Activated T-helper 1 cell treated with anti-CD3 and anti-CD28 coated beads, Interleukin-12 subunit alpha, Interleukin-12 subunit beta, Interleukin-2, Interleukin-4 antibody, amounts not matched to agents 30 ng/mL and 10 ng/mL and 1 ng/mL, durations not matched to agents 14 hours and 24 hours and 36 hours (primary cell): Measurements from ENCODE around the gene NPR3. TPM values are rescaled to one million over a fixed set of nuclear protein-coding genes. Genes with fewer than 3 reads are reported as not detected.

Source experiments
- DNase-seq: peaks from one replicate; pipeline ENCODE4 v3.0.0; 2021; ENCODE audit warnings: low spot score
- H3K27ac Mint-ChIP-seq: one replicate; pipeline ENCODE4 v1.8.0; 2021; ENCODE audit warnings: mild to moderate bottlenecking, mixed read lengths
- H3K27me3 Mint-ChIP-seq: one replicate; pipeline ENCODE4 v1.8.0; 2022; ENCODE audit warnings: mild to moderate bottlenecking, moderate library complexity, mixed read lengths; ENCODE audit not compliant: insufficient read depth
- H3K36me3 Mint-ChIP-seq: one replicate; pipeline ENCODE4 v1.8.0; 2021; ENCODE audit warnings: low read depth, mixed read lengths
- H3K4me1 Mint-ChIP-seq: one replicate; pipeline ENCODE4 v1.8.0; 2021; ENCODE audit warnings: low read depth, mixed read lengths
- H3K4me3 Mint-ChIP-seq: one replicate; pipeline ENCODE4 v1.8.0; 2021; ENCODE audit warnings: mild to moderate bottlenecking, moderate library complexity, mixed read lengths
- H3K9me3 Mint-ChIP-seq: one replicate; pipeline ENCODE4 v1.8.0; 2021; ENCODE audit warnings: mixed read lengths
- intact Hi-C: fragments of 100-400 bp; cut with micrococcal nuclease; formaldehyde crosslinking; loops from one replicate; pipeline ENCODE4 v1.15.1; 2024
- total RNA-seq: library from RNA; stranded (reverse); gene quantifications from 2 replicates; pipeline ENCODE4 v1.2.3, GENCODE V29; 2022

The NPR3 gene
- total RNA-seq, 1 donor from 2014 or later, result not detected

DNA sequence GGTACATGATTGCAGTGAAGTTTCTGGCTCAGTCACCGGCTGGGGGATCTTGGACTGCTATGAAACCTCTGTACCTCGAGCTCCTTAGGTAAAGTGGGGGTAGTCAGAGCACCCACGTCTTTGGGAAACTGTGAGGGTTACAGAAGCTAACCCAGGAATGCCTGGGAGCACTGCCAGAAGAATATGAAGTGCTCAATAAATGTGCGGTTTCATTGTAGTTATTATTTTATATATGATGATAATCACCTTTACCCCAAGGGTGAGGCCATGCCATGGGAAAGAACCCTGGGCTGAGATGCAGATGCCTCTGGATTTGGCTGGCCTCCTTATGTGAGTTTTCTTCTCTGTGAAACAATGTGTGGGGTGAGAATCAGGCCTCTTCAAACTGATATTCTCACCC lies 3.7 kb downstream of the NPR3 start:
- Mint-ChIP-seq H3K27me3 (peaks cover 62% of the 10 kb centered on the region), H3K27ac (no peak overlapping the region), H3K4me1 (peaks cover 24% of the 10 kb centered on the region), H3K9me3 (no peaks in the 10 kb centered on the region), H3K36me3 (peaks cover 2% of the 10 kb centered on the region), H3K4me3 (no peak overlapping the region)
- intact Hi-C loops, result no loop called here
- no peak for DNase-seq

- Mint-ChIP-seq H3K9me3 (no peaks in the 10 kb centered on the region), H3K27me3 (peaks cover 23% of the 10 kb centered on the region), H3K36me3 (no peaks in the 10 kb centered on the region), H3K4me1 (no peaks in the 10 kb centered on the region), H3K4me3 (no peak overlapping the region), H3K27ac (no peak overlapping the region)
- intact Hi-C loops, result no loop called here
- DNase-seq, result no peak
These were observed 9.2 kb downstream of the NPR3 start for GRCh38 chr5:32720300-32720699.

- intact Hi-C loops, result no loop called here
- Mint-ChIP-seq H3K27me3 (peaks cover 21% of the 10 kb centered on the region), H3K4me3 (no peak overlapping the region), H3K36me3 (no peaks in the 10 kb centered on the region), H3K4me1 (no peaks in the 10 kb centered on the region), H3K27ac (no peak overlapping the region), H3K9me3 (no peaks in the 10 kb centered on the region)
- DNase-seq, result no peak
These were observed 10.5 kb downstream of the NPR3 start for GRCh38 chr5:32721626-32722025.

GRCh38 chr5:32722957-32723356 lies 11.8 kb downstream of the NPR3 start:
- Mint-ChIP-seq H3K4me1 (no peaks in the 10 kb centered on the region), H3K27ac (no peak overlapping the region), H3K36me3 (no peaks in the 10 kb centered on the region), H3K4me3 (no peak overlapping the region), H3K27me3 (peaks cover 19% of the 10 kb centered on the region), H3K9me3 (no peaks in the 10 kb centered on the region)
- no peak for DNase-seq
- intact Hi-C loops, result no loop called here

GRCh38 chr5:32724526-32724925 lies 13.4 kb downstream of the NPR3 start:
- no peak for DNase-seq
- H3K9me3 Mint-ChIP-seq, result no peaks in the 10 kb centered on the region
- no peak overlapping the region for H3K27ac Mint-ChIP-seq
- no peak overlapping the region for H3K4me3 Mint-ChIP-seq
- no peaks in the 10 kb centered on the region for H3K4me1 Mint-ChIP-seq
- no peaks in the 10 kb centered on the region for H3K36me3 Mint-ChIP-seq
- H3K27me3 Mint-ChIP-seq, result peaks cover 16% of the 10 kb centered on the region
- intact Hi-C loops, result no loop called here

- Mint-ChIP-seq H3K4me1 (no peaks in the 10 kb centered on the region), H3K4me3 (no peak overlapping the region), H3K27me3 (peaks cover 14% of the 10 kb centered on the region), H3K36me3 (no peaks in the 10 kb centered on the region), H3K27ac (no peak overlapping the region), H3K9me3 (peaks cover 3% of the 10 kb centered on the region)
- DNase-seq, result no peak
- intact Hi-C loops, result loop anchor here (5.0 kb wide), 1 partner anchor 869 kb away; no protein-coding TSS in a partner anchor
These were observed 15.0 kb downstream of the NPR3 start for GRCh38 chr5:32726086-32726557.

DNA sequence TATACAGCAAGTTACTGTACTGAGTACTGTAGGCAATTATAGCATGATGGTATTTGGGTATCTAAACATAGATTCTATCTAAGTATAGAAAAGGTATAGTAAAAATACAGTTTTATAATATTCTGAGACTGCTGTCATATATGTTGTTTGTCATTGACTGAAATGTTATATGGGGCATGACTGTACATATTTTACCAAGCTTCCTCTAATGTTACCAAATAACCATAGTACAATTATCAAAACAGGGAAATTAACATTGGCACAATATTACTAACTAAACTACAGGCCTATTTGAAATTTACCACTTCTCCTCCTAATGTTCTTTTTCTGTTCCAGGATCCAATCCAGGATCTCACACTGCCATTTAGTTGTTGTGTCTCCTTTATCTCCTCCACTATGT lies 18.5 kb downstream of the NPR3 start:
- no peak overlapping the region for H3K4me3 Mint-ChIP-seq
- intact Hi-C loops, result loop anchor here (5.0 kb wide), 1 partner anchor 872 kb away; no protein-coding TSS in a partner anchor
- DNase-seq, result no peak
- no peaks in the 10 kb centered on the region for H3K36me3 Mint-ChIP-seq
- H3K27me3 Mint-ChIP-seq, result peaks cover 8% of the 10 kb centered on the region
- no peaks in the 10 kb centered on the region for H3K4me1 Mint-ChIP-seq
- no peak overlapping the region for H3K27ac Mint-ChIP-seq
- H3K9me3 Mint-ChIP-seq, result peaks cover 3% of the 10 kb centered on the region

GRCh38 chr5:32733590-32734340 lies 22.6 kb downstream of the NPR3 start:
- no peak overlapping the region for H3K4me3 Mint-ChIP-seq
- peaks cover 3% of the 10 kb centered on the region for H3K9me3 Mint-ChIP-seq

GRCh38 chr5:32734827-32735378 lies 23.8 kb downstream of the NPR3 start:
- Mint-ChIP-seq H3K4me3 (no peak overlapping the region), H3K27me3 (peaks cover 7% of the 10 kb centered on the region), H3K4me1 (no peaks in the 10 kb centered on the region), H3K27ac (no peak overlapping the region), H3K36me3 (no peaks in the 10 kb centered on the region), H3K9me3 (peaks cover 1% of the 10 kb centered on the region)
- intact Hi-C loops, result no loop called here
- DNase-seq, result no peak

More at GRCh38 chr5:32733590-32734340, 22.6 kb downstream of the NPR3 start:
- DNase-seq, result no peak
- H3K27ac Mint-ChIP-seq, result no peak overlapping the region
- intact Hi-C loops, result no loop called here
- H3K4me1 Mint-ChIP-seq, result no peaks in the 10 kb centered on the region
- H3K36me3 Mint-ChIP-seq, result no peaks in the 10 kb centered on the region
- H3K27me3 Mint-ChIP-seq, result peaks cover 7% of the 10 kb centered on the region

DNA sequence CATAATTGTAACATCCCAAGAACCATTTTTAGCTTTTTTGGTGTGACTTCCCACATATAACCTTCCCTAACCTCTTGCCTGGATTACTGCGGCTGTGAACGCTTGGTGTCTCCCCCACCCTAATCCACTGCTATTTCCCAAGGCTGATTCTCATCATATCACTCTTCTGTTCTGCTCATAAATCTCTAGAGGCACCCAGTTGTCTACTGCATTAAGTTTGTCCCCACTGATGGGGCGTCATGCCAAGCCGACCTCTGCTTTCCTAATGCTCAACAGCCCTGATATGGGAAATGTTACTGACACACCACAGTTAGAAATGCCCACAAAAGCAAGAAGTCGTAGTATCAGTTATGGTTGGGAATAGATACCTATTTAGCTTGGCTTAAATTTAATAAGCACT lies 24.4 kb downstream of the NPR3 start:
- no peak for DNase-seq
- Mint-ChIP-seq H3K27me3 (peaks cover 7% of the 10 kb centered on the region), H3K9me3 (no peaks in the 10 kb centered on the region), H3K27ac (no peak overlapping the region), H3K4me3 (no peak overlapping the region), H3K4me1 (no peaks in the 10 kb centered on the region), H3K36me3 (no peaks in the 10 kb centered on the region)
- intact Hi-C loops, result no loop called here

DNA sequence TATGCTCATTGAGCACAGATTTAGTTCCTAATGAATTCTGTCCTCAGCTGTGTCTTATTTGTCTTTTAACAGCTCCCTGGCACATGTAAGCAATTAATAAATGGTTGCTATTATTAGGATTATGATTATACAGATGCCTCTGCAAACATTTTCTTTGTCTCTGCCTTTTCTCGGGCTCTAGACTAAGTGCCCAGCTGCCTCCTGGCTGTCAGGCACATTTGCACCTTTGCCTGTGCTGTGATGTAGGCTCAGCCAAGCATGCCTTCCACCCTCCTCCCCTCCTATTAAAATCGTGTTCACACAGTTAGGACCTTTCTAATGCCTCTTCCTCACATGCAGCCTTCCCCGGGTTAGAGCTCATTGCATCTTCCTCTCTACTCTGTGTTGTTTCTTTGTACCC lies 25.7 kb downstream of the NPR3 start:
- Mint-ChIP-seq H3K27ac (no peak overlapping the region), H3K27me3 (peaks cover 7% of the 10 kb centered on the region), H3K36me3 (no peaks in the 10 kb centered on the region), H3K4me1 (no peaks in the 10 kb centered on the region), H3K9me3 (no peaks in the 10 kb centered on the region), H3K4me3 (no peak overlapping the region)
- intact Hi-C loops, result no loop called here
- DNase-seq, result no peak

DNA sequence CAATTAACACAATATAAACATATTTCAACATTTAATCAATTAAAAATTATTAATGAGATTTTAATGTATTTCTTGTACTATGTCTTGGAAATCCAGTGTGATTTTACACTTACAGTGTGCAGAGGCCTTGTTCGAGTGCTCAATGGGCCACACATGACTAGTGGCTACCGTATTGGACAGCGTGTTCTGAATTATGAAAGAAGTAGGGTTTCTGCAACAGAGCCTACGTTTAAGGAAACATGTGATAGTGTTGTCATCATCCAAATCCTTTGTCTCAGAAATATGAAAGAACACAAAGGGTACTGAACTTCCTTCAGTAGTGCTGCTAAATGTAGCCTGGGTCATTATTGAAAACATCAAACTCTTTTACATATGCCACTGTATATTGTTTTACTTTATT lies 29.5 kb downstream of the NPR3 start:
- intact Hi-C loops, result no loop called here
- no peak overlapping the region for H3K27ac Mint-ChIP-seq
- H3K9me3 Mint-ChIP-seq, result no peaks in the 10 kb centered on the region
- H3K27me3 Mint-ChIP-seq, result no peaks in the 10 kb centered on the region
- DNase-seq, result no peak
- H3K4me1 Mint-ChIP-seq, result no peaks in the 10 kb centered on the region
- no peaks in the 10 kb centered on the region for H3K36me3 Mint-ChIP-seq
- no peak overlapping the region for H3K4me3 Mint-ChIP-seq

- H3K4me3 Mint-ChIP-seq, result no peak overlapping the region
- no peaks in the 10 kb centered on the region for H3K4me1 Mint-ChIP-seq
- no peaks in the 10 kb centered on the region for H3K27me3 Mint-ChIP-seq
- no peak overlapping the region for H3K27ac Mint-ChIP-seq
- H3K36me3 Mint-ChIP-seq, result no peaks in the 10 kb centered on the region
- no peak for DNase-seq
- intact Hi-C loops, result no loop called here
- no peaks in the 10 kb centered on the region for H3K9me3 Mint-ChIP-seq
These were observed 34.2 kb downstream of the NPR3 start for GRCh38 chr5:32745317-32745716.
